Measurements from ENCODE around the gene TBATA.
"Not testable (repeated sequence)": the region's sequence is repeated elsewhere in the genome, so short reads cannot be mapped to it uniquely, and the experiment has no call there.

The TBATA gene

GRCh38 chr10:70778267-70778924 is 6.8 kb downstream of the TBATA start:
- FAIRE-seq, result no peak

DNA sequence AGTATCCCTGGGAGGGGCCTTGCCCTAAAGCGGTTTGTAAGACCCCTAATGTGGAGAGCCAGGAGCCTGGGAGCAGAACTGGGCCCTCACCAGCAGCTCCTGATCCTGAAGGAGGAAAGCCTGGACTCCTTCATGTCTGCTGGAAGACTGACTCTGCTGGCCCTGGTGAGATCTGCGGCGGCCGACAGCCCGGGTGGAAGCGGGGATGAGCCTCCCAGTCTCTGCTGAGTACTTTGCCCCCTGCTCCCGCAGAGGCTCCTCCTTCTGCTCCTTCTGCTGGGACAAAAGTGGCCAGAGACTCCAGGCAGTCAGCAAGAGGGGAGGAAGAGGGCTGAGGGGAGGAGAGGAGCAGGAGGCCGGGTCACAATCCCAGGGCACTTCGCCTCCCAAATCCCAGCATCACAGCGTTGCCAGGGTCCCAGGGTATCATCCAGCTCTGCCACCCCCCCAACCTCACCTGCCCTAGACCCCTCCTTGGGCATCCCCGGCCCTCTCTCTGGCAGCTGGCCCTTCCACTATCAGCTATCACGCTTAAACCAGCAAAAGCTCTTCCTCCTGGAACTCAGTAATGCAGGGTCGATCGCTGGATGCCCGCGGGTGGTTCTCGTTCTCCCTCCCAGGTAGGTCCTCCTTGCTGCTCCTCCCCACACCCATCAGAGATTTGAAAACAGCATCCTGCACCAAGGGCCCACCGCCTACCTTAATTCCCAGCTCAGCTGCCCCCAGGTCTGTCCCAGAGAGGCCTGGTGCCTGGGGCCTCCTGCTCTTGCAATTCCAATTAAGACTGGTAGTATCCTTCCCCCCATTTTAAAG is 7.9 kb downstream of the TBATA start:
- no peak for FAIRE-seq

- no peak for FAIRE-seq
These were observed 8.6 kb downstream of the TBATA start for GRCh38 chr10:70776455-70777005.

- no peak for FAIRE-seq
These were observed 9.3 kb downstream of the TBATA start for GRCh38 chr10:70775679-70776454.

DNA sequence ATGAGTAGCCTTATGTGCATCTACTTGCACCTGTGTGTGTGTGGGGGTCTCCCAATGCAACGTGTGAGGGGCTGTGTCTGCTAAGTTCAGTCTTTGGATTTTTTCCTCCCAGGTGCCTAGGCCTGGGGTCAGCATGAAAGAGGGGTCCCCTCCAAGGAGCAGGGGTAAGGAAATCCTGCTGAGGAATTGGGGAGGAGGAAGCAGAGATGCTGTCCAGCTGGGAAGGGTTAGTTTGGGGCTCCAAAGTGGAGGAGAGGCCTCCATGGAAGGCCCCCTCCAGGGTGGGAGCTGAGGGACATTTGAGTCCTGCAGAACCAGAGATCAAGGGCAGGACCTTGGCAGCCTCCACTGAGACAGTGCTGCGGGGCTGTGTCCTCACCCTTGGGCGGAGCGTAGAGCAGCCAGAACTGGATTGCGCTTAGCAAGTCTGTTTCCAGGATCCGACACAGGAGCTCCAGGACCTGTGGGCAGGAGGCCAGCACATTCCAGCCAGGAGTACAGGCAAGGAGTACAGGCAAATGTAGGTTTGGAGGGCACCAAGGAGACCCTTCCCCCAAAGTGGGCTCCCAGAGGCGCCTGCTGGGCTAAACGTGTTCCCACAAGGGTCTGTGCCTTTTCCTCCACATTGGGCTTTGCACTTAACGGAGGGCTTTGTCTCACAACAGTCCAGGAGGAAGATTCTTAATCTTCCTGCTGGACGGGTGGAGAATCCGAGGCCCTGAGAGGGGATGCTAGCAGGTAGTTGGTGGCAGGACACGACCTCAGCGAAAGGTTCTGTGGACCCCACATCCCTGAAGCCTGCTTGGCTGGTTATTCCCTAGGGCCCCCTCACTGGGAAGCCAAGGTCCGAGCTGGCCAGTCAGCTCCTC is 10.1 kb downstream of the TBATA start:
- no peak for FAIRE-seq

DNA sequence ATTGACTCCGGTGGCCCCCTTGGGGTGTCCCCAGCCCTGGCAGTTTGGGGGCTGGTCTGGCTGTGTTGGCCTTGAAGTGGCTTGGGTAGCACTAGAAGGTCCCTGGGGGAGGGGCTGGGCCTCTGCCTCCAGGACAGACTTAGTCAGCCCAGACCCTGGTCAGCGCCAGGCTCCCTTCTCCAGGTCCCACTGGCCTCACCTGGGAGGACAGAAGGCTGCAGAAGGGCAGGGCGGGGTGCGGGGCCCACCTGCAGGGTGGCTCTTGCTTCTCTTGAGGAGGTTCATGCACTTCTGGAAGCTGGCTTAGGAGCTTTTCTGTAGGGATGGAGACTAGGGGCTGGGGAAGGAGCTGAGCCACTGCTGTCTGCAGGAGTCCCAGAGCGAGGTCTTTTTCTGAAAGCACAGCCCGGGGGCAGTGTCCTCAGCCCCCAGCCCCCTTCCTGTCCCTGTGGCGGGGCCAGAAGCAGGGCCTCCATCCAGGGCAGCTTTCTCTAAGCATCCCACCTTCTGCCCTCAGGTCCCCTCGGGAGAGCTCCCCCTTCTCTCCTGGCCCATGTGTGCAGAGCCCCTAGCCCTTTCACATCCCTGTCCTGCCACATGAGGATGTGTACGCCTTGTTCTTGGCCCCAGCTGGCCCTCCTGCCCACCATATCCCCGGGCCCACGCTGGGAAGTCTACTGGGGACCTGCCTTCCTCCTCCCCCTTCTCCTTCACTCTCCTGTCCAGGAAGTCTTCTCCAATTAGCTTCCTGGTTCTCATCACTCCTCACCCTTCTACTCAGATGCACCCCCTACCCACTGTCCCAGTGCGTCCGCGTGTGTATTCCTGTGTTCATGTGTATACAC is 11.0 kb downstream of the TBATA start:
- no peak for FAIRE-seq

- no peak for FAIRE-seq
These were observed 11.7 kb downstream of the TBATA start for GRCh38 chr10:70773461-70773860.

DNA sequence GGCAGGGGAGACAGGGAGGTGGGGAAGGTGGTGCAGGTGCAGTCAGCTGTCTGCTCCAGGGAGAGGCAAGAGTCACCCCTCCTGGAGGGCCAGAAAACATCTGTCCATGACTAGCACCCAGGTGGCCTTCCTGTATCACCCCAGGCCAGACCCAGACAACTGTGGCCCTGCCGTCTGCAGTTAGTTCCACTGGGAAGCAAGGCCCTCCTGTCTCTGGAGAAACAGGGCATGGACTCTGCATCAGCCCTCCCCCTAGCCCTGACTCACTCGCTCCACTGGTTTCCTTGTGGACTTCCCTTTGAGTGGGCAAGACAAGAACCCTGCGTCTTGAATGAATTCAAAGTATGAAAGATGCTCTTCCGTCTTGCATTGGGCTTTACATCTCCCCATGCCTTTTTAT is 12.6 kb downstream of the TBATA start:
- FAIRE-seq, result no peak

GRCh38 chr10:70771311-70772194 is 13.6 kb downstream of the TBATA start:
- no peak for FAIRE-seq

DNA sequence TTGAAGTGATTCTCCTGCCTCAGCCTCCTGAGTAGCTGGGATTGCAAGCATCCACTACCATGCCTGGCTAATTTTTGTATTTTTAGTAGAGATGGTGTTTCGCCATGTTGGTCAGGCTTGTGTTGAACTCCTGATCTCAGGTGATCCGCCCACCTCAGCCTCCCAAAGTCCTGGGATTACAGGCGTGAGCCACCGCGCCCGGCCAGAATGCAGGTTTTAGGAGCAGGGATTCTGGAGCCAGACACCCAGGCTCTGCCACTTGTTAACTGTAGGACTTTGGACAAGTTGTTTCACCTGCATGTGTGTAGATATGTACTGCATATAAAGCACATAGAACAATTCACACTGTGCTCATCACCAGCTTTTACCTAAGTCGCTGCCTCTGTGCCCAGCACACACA is 14.7 kb downstream of the TBATA start:
- not testable (repeated sequence) for FAIRE-seq

GRCh38 chr10:70770001-70770400 is 15.2 kb downstream of the TBATA start:
- FAIRE-seq, result no peak

- no peak for FAIRE-seq
These were observed 16.1 kb downstream of the TBATA start for GRCh38 chr10:70769121-70769520.

DNA sequence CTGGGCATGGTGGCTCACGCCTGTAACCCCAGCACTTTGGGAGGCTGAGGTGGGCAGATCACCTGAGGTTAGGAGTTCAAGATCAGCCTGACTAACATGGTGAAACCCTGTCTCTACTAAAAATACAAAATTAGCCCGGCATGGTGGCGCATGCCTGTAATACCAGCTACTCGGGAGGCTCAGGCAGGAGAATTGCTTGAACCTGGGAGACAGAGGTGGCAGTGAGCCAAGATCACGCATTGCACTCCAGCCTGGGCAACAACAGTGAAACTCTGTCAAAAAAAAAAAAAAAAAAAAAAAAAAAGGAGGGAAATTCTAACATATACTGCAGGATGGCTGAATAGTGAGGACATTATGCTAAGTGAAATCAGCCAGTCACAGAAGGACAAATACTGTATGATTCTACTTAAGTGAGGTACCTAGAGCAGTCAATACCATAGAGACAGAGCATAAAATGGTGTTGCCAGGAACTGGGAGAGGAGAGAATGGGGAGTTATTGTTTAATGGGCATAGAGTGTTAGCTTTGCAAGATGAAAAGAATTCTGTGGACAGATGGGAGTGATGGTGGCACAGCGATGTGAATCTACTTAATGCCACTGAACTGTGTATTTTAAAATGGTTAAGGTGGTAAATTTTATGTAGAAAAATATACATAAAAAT is 17.0 kb downstream of the TBATA start:
- not testable (repeated sequence) for FAIRE-seq

DNA sequence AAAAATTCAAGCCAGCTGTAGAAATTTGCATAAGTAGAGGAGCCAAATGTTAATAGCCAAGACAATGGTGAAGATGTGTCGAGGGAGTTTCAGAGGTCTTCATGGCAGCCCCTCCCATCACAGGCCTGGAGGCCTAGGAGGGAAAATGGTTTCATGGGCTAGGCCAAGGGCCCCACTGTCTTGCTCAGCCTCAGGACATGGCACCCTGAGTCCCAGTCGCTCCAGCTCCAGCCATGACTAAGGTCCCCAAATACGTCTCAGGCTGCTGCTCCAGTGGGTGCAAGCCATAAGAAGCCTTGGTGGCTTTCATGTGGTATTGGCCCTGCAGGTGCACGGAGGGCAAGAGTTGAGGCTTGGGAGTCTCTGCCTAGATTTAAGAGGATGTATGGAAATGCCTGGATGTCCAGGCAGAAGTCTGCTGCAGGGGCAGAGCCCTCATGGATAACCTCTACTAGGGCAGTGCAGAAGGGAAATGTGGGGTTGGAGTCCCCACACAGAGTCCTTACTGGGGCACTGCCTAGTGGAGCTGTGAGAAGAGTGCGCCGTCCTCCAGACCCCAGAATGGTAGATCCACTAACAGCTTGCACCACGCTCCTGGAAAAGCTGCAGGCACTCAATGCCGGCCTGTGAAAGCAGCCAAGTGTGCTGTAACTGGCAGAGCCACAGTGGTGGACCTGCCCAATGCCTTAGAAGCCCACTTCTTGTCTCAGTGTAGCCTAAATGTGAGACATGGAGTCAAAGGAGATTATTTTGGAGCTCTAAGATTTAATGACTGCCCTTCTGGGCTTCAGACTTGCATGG is 19.2 kb downstream of the TBATA start:
- no peak for FAIRE-seq

DNA sequence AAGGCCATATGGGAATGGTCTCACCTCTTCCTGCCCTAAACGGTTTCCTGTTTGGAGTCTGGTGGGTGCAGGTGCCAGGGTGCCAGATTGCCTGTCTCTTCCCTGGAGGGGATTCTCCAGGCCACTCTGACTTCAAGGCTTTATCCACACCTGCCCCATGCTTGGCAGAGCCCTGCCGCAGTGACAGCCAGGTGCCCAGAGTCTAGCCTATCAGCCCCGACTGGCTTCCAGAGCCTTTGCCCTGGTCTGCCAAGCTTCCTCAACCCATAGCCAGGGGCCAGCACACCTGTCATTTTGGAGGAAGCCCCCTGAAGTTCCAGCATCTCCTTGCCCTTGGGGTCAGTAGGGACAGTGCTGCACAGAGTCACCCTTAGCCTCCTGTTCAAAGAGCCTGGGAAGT is 21.6 kb downstream of the TBATA start:
- FAIRE-seq, result no peak

GRCh38 chr10:70762441-70763175 is 22.6 kb downstream of the TBATA start:
- no peak for FAIRE-seq

GRCh38 chr10:70761727-70762350 is 23.3 kb downstream of the TBATA start:
- no peak for FAIRE-seq

Data from endometrium (tissue), 2 donors.